HG02840 (cell line): ENCODE results near the gene ASTL.
"Not testable (repeated sequence)": the region's sequence is repeated elsewhere in the genome, so short reads cannot be mapped to it uniquely, and the experiment has no call there.

ENCODE experiments used
- ATAC-seq: cut with Tn5 transposase; IDR thresholded peaks from one replicate; pipeline ENCODE4 v1.9.1; 2021; ENCODE audit warnings: mild to moderate bottlenecking, moderate library complexity, moderate number of reproducible peaks; ENCODE audit not compliant: unreplicated experiment, low FRiP score

Gene ASTL

DNA sequence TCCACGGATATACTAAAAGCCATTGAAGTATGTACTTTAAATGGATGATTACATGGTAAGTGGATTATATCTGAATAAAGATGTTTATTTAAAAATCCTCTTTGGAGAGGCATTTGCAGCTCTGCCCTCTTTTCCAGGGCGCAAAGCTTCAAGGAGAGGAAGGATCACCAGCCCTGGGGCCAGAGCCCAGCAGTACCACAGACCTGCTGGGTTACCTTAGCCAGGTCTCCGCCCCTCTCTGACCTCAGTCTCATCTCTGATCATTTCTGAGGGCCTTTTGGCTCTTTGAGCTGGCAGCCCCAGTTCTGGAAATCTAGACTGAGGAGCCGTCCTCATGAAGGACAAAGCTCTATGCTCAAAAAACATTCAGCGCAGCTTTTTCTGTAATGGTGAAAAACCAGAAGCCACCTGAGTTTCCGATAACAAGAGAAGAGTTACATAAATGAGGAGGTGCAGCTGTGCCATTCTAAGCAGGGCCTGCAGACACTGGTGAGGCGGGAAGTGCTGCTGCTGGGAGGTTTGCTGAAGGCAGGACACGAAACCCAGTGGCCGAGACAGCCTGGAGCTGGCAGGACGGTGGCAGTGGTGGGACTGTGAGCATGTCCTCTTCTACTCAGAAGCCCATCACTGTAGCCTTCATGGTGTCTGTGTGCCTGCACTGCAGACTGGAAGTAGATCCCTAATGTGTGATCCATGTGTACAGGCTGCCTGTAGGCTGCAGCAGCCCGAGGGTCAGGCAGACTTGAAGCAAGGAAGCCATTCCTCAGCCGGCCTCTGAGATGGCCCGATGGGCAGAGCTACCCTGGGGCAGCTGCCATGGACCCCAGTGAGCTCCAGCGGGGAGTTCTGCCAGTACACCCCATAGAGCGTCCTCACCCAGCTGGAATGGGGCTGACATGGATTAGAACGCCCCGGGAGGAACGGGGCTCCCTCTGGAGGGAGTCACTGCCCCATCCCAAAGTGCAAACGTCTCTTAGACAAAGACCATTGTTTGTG, 49.7 kb downstream of the ASTL start:
- no peak for ATAC-seq

DNA sequence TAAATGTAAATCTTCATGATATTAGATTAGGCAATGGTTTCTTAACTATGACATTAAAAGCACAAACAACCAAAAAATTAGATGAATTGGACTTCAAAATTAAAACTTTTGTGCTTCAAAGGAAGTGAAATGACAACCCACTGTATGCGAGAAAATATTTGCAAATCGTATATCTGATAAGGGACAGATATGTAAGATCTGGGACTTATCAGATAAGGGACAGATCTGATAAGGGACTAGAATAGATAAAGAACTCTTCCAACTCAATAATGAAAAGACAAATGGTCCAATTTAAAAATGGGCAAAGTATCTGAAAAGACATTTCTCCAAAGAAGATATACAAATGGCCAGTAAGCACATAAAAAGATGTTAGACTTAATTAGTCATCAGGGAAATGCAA, 51.2 kb downstream of the ASTL start:
- ATAC-seq: no peak

DNA sequence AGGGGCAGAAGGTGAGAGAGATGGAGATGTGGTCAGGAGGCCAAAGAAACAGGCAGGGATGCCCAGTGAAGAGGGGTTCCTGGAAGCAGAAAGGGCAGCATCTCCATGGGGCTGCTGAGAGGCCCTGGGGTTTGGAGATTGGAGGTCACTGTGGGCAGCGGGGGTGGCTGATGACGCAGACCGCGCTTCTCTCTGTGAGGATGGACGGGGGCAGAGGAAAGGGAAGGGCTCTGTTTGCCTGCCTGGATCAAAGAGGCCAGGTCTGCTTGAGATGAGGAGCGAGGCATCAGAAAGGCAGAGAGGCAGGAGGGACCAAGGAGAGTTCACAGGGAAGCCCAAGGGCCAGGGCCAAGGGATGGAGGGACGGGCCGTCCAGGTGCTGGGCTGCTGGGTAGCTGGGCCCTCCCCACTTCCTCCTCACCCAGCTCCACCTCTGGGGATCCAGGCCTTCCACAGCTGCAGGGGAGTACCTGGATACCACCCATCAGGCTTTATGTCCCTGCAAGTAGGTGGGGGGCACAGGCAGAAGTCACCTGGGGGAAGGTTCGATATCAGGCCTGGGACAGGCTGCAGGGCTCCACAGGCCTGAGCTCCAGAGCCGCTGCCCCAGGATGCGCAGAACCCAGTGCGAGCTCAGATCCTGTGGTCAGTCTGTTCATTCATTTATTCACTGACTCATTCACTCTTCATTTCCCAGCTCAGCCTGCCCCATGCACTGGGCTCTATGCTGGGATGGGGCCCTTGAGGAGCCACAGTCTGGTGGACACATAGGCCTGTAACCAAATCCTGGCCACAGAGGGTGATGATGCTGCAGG, 52.6 kb downstream of the ASTL start:
- ATAC-seq: no peak

DNA sequence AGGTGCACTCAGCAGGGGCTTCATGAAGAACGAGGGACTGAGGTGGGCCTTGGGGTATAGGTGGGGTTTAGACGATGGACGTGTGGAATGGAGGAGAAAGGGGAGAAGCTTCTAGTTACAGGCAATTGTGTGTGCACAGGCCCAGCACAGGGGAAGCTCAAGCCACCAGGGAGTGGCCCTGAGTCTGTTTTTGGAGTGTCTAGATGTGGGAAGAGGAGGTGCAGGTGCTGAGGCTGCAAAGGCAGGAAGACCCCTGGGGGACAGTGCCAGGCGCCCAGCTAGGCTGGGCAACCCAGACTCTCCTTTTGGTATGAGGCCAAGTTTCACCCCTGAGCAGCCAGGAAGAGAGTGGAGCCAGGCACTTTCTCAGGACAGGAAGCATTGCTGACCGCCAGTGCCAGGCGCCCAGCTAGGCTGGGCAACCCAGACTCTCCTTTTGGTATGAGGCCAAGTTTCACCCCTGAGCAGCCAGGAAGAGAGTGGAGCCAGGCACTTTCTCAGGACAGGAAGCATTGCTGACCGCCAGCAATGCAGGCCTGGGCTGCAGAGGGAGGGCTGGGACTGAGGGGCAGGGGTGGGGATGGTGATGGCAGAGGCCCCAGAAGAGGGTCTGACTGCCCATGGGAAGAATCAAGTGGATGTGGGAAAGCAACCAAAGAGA, 53.3 kb downstream of the ASTL start:
- ATAC-seq: not testable (repeated sequence)

DNA sequence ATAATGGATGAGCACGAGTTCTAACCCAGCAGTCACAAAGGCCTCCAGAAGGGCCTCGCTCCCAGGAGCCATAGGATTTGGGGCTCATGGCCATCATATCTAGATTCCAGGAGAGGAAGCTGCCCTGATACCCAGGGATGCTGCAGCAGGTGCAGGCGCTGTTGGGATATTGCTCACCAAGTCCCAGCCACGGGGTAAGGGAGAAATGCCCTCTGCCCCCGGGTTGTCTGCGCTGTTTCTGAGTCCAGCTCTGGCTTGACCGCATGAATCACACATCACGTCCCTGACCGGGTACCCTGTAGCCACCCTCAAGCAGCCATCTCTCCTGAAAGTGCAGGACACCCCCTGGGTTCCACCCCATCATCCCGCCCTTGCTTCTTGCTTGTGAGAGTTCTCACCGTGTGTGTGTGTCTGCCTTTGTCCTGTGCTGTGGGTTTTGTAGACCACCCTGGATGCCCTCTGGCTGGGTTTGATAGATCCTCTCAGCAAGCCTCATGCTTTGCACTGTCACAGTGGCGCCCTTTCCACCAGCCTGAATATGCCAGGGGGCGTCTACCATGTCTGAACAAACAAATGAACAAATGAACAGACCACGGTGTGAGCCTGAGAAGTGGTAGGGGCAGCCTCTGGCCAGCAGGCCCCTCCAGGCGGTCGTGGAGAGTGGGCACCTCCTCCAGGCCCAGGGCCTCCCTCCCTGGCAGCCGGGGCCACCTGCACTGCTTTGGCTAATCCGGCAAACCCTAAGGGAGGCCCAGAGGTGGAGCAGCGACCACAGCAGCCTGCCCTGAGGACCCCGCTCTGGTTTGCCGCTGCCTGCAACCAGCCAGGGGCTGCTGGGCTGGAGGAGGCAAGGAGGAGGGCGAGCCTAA, 54.1 kb downstream of the ASTL start:
- ATAC-seq: no peak

DNA sequence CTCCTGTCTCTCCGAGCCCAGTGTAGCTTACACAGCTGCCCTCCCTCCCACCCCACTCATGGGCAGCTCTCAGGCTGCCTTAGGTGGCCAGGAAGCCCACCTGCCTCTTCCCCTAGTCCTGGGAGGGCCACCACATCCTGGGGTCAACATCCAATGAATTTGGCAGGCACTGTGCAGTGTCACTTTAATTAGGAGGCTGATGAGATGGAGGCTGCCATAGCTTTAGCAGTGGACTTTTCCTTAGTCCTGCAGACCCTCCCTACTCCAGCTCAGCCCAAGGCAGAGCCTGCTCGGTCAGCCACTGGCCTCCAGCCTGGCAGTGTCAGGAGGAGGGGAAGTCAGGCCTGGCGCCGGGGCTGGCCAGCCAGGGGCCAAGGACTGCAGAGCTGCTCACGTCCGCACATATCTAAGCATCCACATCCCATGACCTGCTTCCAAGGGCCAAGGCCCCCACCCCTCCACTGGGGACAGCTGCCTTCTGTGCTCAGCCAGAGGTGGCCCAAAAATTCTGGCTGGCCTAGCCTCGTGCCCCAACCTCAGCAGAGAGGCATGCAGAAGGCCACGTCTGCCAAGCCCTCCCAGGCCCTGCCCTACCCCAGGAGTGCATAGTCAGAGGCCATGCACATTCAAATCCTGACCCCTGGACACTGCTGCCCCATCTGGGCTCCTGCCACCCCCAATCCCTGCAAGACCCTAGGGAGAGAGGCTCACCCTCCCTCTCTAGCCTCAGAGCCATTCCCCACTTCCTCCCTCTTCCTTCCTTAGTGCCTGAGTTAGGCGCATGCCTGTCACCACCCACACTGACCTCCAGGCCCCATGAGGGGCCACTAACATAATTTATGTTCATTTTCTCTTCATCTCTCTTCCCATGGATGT, 55.0 kb downstream of the ASTL start:
- no peak for ATAC-seq

DNA sequence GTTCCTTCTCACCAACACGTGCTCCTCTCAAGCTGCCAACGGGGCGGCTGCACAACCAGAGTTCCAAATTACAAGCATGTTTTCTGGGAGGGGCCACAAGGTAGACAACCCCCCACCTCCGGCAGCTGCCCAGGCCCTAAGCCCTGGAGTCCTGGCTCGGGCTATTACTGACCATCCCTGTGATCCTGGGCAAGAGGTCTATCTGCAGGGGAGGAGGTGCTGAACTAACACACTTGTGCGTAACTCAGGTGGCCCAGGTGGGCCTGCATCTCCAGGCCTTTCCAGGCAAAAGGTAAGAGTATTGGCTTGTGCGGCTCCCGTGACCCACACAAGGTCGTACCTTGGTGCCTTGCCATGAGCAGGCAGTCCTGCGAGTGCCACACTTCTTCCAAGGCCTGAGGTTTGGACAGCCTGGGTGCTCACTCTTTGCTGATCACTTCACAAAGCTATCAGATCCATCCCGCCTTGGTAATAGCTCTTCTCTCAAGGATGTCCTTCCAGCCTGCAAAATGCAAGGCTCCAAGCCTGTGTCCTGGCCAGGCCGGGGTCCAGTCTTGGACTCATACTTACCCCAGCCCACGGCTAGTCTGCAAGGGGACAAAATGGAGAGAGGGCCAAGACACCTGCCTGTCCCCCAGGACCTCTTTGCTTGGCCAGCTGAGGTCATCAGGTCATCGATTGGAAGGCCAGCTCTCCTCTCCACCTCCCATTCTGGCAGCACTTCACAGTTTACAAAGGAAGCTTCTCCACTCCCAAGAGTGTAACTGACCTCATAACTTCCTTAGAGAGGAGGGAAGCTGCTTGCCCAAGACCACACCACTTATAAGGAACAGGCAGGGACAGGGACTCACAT, 55.9 kb downstream of the ASTL start:
- ATAC-seq: no peak

DNA sequence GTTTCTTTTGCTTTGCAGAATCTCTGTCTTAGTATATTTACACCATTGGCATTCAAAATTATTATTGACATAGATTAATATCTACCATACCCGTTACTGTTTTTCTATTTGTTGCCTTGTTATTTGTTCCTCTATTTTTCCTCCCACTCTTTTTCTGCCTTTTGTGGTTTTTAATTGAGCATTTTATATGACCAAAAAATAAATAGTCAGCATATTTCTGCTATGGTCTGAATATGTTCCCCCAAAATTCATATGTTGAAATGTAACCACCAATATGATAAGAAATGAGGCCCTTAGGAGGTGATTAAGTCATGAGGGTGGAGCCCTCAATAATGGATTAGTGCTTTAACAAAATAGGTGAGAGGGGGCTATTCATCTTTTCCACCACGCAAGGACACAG, 57.3 kb downstream of the ASTL start:
- ATAC-seq: no peak

DNA sequence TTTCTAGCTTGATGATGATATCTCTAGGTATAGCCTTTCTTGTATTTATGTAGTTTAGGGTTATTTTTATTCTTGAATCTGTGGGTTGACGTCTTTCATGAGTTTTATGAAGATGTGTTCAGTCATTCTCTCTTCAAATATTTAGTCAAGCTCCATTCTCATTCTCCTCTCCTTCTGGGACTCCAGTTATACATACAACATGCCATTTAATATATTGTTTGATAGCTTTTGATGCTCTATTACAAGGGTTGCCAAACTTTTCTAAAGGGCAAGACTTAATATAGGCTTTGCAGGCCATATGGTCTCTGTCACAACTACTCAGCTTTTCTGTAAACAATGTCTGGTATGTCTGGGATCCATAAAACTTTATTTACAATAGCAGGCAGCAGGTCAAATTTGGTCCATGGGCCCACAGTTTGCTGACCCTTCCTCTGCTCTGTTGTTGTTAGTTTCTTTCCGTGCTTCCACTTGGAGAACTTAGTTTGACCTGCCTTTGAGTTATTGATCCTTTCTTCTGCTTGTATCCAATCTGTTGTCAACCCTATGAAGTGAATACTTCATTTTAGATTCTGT, 63.0 kb downstream of the ASTL start:
- no peak for ATAC-seq

DNA sequence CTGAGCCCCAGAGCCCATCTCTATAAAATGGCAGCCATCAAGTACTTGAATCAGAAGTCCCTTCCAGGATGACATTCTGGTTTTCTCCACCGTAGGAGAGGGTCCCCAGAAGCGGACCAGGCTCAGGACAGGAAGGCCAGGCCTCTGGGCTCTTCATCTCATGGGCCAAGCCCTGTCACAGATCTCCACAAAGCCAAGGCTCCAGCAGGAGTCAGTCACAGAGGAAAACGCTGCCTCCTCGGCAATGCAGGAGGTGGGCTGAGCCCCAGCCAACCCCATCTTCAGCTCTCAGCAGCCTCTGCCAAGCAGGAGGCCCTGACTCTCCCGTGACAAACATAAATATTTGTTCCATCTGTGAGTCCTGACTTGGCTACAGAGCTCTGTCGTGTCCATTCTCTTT, 64.1 kb downstream of the ASTL start:
- ATAC-seq: no peak

DNA sequence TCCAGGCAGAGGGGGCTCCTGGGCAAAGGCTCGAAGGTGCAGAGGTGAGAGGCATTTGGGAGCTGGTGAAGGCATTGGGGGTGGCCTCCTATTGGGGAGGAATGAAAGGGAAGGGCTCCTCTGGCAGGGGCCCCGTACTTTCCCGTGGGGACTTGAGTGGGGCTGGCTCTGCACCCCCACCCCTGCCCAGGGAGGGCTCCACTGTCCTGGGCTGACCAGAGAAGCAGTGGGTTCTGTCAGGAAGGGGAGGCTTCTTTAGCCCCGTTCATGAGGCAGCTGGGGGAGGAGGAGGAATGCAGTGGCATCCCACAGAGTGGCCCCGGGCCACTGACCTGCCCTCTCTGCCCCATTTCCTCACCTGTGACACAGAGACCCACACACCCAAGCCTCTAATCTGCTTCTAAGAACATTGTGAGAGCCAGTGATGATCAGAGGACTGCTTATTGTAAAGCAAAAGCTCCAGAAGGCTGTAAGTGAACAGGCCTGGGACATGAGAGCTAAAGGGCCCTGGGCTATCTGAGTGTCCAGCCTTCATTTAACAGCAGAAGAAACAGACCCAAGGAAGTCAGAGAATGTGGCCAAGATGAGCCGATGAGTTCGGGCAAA, 65.0 kb downstream of the ASTL start:
- no peak for ATAC-seq
